GM10266 (cell line): ENCODE measurements around the gene FAM83G.

Experiments
- DNase-seq: peaks from one replicate; pipeline ENCODE4 v3.0.0; 2012; ENCODE audit errors: extremely low spot score
- CTCF ChIP-seq: IDR thresholded peaks from 2 replicates; pipeline ENCODE4 v1.5.1; 2012; ENCODE audit warnings: mild to moderate bottlenecking, low read depth; ENCODE audit not compliant: control insufficient read depth, insufficient read depth; ENCODE audit errors: missing control alignments

Gene FAM83G

GRCh38 chr17:18919963-18920362 is 84.6 kb downstream of the FAM83G start:
- DNase-seq: no peak
- TF ChIP-seq CTCF: no peak
